ENCODE data around the gene PKMYT1. TPM values are rescaled to one million over a fixed set of nuclear protein-coding genes. Genes with fewer than 3 reads are reported as not detected.
A peak's percentile ranks its signal among the peaks of the same experiment; 100 is the strongest.

The PKMYT1 gene
- total and polyA plus RNA-seq, 9 of the 15 experiments (the other 6 are each of a cell fraction or from before 2014, with no cell fraction given) = 8.7 to 201 (median 37.8) TPM

DNA sequence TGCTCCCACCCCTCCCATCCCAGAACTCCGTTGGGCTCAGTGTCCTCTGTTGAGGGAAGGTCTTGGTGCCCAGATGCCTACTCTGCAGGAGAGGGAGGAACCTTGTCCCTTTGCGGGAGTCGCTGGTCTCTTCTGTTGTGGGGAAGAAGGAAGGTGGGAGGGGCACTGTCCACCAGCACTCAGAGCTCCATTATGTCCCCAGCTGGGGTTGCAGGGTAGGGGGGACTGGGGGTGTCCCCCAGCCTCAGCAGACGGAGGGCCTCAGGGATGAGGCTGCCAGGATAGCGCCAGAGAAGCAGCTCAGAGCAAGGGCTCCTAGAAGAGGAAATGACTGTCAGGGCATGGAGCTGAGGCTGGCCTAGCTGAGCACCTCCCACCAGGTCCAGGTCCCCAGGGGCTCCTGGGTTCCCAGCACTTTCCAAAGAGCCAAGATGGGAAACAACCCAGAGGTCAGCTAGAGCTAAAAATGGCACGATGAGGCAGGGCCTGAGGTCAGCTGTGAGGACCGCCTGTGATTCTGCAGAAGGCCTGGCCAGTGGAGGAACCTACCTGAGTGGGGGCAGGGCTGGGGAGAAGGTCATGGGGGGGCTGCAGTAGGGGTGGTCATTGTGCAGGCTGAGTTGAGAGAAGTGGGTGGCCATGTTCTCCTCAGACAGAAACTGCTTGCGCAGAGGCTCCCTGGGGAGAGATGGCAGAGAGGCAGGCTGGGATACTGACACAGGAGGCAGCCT lies 42.6 kb upstream of the PKMYT1 start:
- ChIA-PET POLR2A (interaction anchor here (0.5 to 2.7 kb wide), 15 partner anchors 8 to 214 kb away, joined by 3 to 15 read pairs (median 4); partner anchors contain the start of gene FLYWCH1), CTCF (ENCODE audit: low intra/inter-chr PET ratio) (no interaction called here)
- no peaks in the 10 kb centered on the region for H3K9me3 ChIP-seq (replicated peaks; ENCODE audit: control insufficient read depth, insufficient read depth, low read depth, low read length)
- in situ Hi-C loops (cut with MboI) = no loop called here
- H2AFZ ChIP-seq (ENCODE audit: low read depth, low read length) = no peak overlapping the region
- no TSS peak for BruUV-seq (replicated peaks)
- peak overlapping the region; percentile 82 for H3K4me3 ChIP-seq
- intact Hi-C loops (cut with micrococcal nuclease) = loop anchor here (10.0 kb wide), 1 partner anchor 58 kb away; the partner anchor contains the start of genes KREMEN2 and PAQR4
- peaks cover 29 to 87% of the 10 kb centered on the region in 2 experiments for H3K4me1 ChIP-seq (replicated peaks in 1 of 2; ENCODE audit: control insufficient read depth in 2 of 2, insufficient read depth in 2 of 2, low read length in 2 of 2)
- H3K27ac ChIP-seq (ENCODE audit: extremely low read depth, low read depth, low read length) = peak overlapping the region; percentile 90
- no peaks in the 10 kb centered on the region for H3K27me3 ChIP-seq (ENCODE audit: control insufficient read depth in 2 of 2, insufficient read depth in 2 of 2, low read length in 2 of 2)
- H3K9me1 ChIP-seq (ENCODE audit: control insufficient read depth, insufficient read depth, low read length) = peaks cover 2% of the 10 kb centered on the region
- peaks cover 42% of the 10 kb centered on the region for H3K79me2 ChIP-seq (ENCODE audit: control insufficient read depth, insufficient read depth, low read length)
- H3K4me2 ChIP-seq (ENCODE audit: insufficient read depth, low read length) = peak overlapping the region; percentile 83
- ATAC-seq = peak; percentile 2
- FAIRE-seq = peak; percentile 48
- WGBS (ENCODE audit: insufficient coverage, low coverage, missing lambda C conversion rate) = 24% methylated on average over 5 of the region's 8 CpGs
- peak overlapping the region; percentile 88 to 95 for H3K9ac ChIP-seq (ENCODE audit: insufficient read depth in 1 of 2, low read depth in 2 of 2, low read length in 2 of 2)
- peak in 1 of 4 experiments; percentile 24 for DNase-seq (ENCODE audit: extremely low read depth in 1 of 4, low spot score in 3 of 4)
- peaks cover 28% of the 10 kb centered on the region for H4K20me1 ChIP-seq (replicated peaks; ENCODE audit: control insufficient read depth, insufficient read depth, low read length)
- H3K36me3 ChIP-seq (ENCODE audit: control insufficient read depth, insufficient read depth, low read length) = peaks cover 39% of the 10 kb centered on the region; the same call in 2 of the 3 replicates
- TF ChIP-seq, protein P1, sequence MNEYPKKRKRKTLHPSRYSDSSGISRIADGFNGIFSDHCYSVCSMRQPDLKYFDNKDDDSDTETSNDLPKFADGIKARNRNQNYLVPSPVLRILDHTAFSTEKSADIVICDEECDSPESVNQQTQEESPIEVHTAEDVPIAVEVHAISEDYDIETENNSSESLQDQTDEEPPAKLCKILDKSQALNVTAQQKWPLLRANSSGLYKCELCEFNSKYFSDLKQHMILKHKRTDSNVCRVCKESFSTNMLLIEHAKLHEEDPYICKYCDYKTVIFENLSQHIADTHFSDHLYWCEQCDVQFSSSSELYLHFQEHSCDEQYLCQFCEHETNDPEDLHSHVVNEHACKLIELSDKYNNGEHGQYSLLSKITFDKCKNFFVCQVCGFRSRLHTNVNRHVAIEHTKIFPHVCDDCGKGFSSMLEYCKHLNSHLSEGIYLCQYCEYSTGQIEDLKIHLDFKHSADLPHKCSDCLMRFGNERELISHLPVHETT (CRISPR knock-in tag; conservative IDR thresholded peaks at IDR 0.05 in 1 of 2, IDR thresholded peaks at IDR 0.05 in 1 of 2) = 0 out of 4 replicates have a peak, but pooled peaks of 1 of the 2 experiments have one; percentile 39
- TF ChIP-seq POLR2A (conservative IDR thresholded peaks at IDR 0.05) (peak; percentile 57), ZBED1 (IDR thresholded peaks at IDR 0.05) (peak; percentile 16), ZBTB7A (IDR thresholded peaks at IDR 0.05; ENCODE audit: borderline replicate concordance, control insufficient read depth, low read depth, low read length) (peak; percentile 35; the same call in 1 of the 2 replicates), ZNF354B (CRISPR knock-in tag; IDR thresholded peaks at IDR 0.05) (no peak), SUPT5H (IDR thresholded peaks at IDR 0.05) (peak; percentile 57), ZNF785 (CRISPR knock-in tag; IDR thresholded peaks at IDR 0.05) (no peak), NR1H2 (CRISPR knock-in tag; IDR thresholded peaks at IDR 0.05) (peak; percentile 49; the same call in 1 of the 2 replicates), SAP30 (IDR thresholded peaks at IDR 0.05; ENCODE audit: borderline replicate concordance, insufficient read depth, low read depth, low read length, poor library complexity, severe bottlenecking) (peak; percentile 21), ETV5 (CRISPR knock-in tag; IDR thresholded peaks at IDR 0.05; ENCODE audit: low read depth) (0 out of 2 replicates have a peak, but pooled peaks have one; percentile 11), NRF1 (conservative IDR thresholded peaks at IDR 0.05 in 1 of 2, IDR thresholded peaks at IDR 0.05 in 1 of 2) (no peak), MYNN (IDR thresholded peaks at IDR 0.05) (peak; percentile 67; the same call in 1 of the 2 replicates), MYNN (CRISPR knock-in tag; IDR thresholded peaks at IDR 0.05) (no peak)
- TF ChIP-seq, protein P2, sequence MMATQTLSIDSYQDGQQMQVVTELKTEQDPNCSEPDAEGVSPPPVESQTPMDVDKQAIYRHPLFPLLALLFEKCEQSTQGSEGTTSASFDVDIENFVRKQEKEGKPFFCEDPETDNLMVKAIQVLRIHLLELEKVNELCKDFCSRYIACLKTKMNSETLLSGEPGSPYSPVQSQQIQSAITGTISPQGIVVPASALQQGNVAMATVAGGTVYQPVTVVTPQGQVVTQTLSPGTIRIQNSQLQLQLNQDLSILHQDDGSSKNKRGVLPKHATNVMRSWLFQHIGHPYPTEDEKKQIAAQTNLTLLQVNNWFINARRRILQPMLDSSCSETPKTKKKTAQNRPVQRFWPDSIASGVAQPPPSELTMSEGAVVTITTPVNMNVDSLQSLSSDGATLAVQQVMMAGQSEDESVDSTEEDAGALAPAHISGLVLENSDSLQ (IDR thresholded peaks at IDR 0.05) = 0 out of 2 replicates have a peak, but pooled peaks have one; percentile 16
- TF ChIP-seq, protein P3, sequence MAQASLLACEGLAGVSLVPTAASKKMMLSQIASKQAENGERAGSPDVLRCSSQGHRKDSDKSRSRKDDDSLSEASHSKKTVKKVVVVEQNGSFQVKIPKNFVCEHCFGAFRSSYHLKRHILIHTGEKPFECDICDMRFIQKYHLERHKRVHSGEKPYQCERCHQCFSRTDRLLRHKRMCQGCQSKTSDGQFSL (CRISPR knock-in tag; IDR thresholded peaks at IDR 0.05) = peak; percentile 60; the same call in 1 of the 2 replicates
- TF ChIP-seq, protein P3 (tag; IDR thresholded peaks at IDR 0.05) = no peak
